Right ventricle myocardium superior (tissue), 1 donor: ENCODE measurements around the gene MPHOSPH10. TPM values are rescaled to one million over a fixed set of nuclear protein-coding genes. Genes with fewer than 3 reads are reported as not detected.
"Not testable (repeated sequence)": the region's sequence is repeated elsewhere in the genome, so short reads cannot be mapped to it uniquely, and the experiment has no call there.

ENCODE experiments used
- ATAC-seq: fragments of 200-7000 bp; cut with Tn5 transposase; one replicate; pipeline ENCODE4 v1.9.1; 2020; ENCODE audit warnings: mild to moderate bottlenecking; ENCODE audit not compliant: poor library complexity
- DNase-seq: peaks from one replicate; pipeline ENCODE4 v3.0.0-alpha.2; 2020
- intact Hi-C: fragments of 100-400 bp; cut with DNase I; formaldehyde crosslinking; loops from one replicate; pipeline ENCODE4 v1.11.2; 2022
- total RNA-seq: library from RNA; stranded (reverse); fragmentation: NEBNext Ultra II Directional; extraction: Animal tissue kit (Norgen Biotek cat#: 25700); gene quantifications from one replicate; pipeline ENCODE4 v1.2.1, GENCODE V29; 2021
- donor health status: DM: no; HTN: yes; CAD: no; lungs with severe emphysema.

MPHOSPH10 gene
- total RNA-seq, 1 donor from 2014 or later: 21.0 TPM

DNA sequence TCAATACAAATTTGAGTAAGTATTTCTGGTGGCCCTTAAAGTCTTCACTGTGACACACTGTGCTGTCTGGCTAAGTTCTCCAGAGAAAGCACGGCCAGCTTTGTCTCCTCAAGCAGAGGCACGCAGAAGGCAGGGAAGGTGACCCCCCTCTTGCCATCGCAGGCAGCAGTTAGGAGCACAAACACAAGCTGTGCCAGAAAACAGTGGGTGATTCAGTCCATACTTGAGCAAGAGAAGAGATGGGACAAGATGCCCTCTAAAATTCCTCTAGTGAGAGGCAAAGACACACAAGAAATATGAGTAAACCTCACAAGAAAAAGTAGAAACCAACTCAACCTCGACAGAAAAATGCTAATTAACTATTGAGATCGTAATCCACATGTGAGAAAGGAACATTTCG, 10.2 kb upstream of the MPHOSPH10 start:
- ATAC-seq (peak; percentile 62), DNase-seq (no peak)
- intact Hi-C loops: no loop called here

DNA sequence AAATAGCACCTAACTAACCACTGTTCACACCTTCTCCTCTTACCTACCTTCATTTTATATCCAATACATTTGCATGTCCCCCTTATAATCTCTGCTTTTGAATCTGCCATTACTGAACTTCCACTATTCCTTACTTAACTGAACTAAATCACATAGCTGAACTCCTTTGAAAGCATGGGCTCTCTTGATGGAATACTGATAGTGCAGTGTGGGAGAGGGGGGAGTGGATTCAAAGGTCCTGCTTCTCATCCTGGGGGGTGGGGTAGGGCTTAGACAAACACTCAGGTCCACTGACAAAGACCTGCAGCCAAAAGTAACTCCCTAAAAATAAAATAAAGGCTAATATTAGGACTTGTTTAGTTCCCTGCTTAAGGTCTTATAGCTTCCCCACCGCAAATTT, 9.0 kb upstream of the MPHOSPH10 start:
- intact Hi-C loops: no loop called here
- DNase-seq: no peak
- ATAC-seq: no peak

DNA sequence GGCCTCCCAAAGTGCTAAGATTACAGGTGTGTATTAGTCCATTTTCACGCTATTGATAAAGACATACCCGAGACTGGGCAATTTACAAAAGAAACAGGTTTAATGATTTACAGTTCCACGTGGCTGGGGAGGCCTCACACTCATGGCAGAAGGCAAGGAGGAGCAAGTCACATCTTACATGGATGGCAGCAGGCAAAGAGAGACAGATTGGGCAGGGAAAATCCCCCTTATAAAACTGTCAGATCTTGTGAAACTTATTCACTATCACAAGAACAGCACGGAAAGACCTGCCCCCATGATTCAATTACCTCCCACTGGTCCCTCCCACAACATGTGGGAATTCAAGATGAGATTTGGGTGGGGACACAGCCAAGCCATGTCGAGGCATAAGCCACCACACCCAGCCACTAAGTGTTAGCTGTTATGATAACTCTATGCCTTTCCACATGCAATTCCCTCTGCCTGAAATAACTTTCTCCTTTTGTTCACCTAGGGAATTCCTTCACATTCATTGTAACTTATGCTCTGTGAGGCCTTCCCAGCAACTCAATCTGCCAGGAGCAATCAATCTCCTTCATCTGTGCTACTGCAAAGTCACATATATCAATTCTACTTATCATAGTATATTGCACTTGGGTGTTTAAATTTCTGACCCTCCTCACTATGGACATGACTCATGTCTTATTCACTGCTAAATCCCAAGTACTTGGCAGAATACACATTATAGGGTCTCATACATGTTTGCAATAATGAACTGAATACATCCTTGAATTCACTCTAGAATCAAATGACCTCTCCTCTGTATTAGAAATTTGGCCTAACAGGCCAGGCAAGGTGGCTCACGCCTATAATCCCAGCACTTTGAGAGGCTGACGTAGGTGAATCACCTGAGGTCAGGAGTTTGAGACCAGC, 7.8 kb upstream of the MPHOSPH10 start:
- intact Hi-C loops: no loop called here
- DNase-seq (no peak), ATAC-seq (no peak)

DNA sequence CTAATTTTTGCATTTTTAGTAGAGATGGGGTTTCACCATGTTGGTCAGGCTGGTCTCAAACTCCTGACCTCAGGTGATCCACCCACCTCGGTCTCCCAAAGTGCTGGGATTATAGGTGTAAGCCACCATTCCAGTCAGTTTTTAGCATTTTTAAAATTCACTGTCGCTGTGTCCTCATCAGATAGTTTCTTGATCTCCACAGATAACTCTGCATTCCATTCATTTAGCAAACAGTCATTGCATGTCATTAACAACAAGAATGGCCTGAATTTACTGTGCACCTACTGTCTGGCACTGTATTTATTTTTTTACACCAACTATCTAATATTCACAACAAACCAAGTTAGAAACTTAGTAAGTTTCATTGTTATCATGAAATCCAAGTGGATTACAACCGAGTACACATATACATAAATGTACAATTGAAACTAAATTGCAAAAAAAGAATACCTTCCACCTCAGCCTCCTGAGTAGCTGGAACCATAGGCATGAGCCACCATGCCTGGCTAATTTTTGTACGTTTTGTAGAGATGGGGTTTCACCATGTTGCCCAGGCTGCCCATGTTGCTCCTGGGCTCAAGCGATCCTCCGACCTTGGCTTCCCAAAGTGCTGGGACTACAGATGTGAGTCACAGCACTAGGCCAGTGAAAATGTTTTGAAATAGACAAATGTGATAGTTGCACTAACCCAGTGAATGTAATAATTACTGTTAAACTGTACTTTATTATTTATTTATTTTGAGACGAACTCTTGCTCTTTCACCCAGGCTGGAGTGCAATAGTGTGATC, 4.7 kb upstream of the MPHOSPH10 start:
- DNase-seq (no peak), ATAC-seq (no peak)
- intact Hi-C loops: no loop called here

DNA sequence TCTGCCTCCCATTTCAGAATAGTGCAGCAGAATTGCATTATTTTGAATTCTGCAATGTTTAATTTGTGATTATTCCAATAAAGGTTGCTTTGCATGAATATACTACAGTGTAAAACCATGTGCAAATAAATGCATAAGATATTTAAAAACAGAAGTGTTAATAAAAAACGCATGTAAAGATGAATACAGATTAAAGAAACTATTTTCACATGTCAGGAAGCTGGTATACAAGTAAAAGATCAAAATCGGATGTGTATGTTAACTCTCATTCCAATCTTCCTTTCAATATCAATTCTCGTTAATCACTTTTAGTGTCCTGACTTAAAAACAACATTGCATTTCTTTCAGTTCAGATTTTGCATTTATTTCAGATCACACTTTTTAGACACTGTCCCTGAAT, 3.5 kb upstream of the MPHOSPH10 start:
- no peak for DNase-seq
- intact Hi-C loops: no loop called here
- ATAC-seq: no peak

DNA sequence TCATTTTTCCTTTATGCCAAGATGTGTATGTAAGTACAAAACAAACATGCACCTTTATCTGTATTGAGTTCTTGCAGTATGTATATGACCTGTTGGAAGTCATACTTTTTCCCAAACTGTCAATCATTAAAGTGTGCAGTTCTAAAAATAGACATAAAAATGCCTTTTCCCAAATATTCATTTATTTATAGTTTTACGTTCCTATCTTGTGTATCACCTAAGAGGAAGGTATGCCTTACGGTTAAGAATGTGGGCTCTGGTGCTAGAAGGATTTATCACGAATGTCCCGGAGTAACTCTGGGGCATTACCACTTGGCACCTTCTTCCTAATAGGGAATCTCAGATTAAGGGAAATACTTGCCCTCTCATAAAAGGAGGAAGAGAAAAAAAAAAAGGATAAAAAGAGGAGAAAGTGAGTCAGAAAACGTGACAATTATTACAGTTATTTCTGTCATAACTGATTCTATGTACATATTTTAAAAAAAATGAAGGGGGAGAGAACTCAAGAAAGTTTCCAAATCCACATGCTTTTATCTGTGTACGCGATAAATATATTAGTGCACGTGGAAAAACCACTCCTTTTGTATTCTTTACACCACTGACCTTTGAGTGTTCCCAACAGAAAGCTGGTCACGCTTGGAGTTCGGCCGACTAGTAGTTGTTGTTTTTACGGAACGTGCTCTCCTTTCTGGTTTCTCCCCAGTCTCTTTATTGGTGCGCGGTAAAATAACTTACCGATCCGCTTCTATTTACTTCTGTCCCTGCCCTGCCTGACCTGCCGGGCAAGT, 1.1 kb upstream of the MPHOSPH10 start:
- ATAC-seq: no peak
- no peak for DNase-seq
- intact Hi-C loops: no loop called here

DNA sequence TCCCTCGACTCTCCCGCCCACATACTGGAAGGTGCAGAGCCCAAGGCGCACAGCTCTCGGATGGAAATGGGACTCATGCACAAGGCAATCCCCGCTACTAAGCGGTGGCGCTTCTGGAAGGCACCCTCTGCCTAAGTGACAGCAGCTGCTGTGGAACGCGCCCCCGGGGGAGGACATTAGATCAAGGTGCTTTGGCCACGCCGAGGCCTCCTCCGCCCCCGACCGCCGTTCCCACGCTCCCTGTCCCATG, 607 bp upstream of the MPHOSPH10 start:
- intact Hi-C loops: no loop called here
- DNase-seq (no peak), ATAC-seq (peak; percentile 71)

DNA sequence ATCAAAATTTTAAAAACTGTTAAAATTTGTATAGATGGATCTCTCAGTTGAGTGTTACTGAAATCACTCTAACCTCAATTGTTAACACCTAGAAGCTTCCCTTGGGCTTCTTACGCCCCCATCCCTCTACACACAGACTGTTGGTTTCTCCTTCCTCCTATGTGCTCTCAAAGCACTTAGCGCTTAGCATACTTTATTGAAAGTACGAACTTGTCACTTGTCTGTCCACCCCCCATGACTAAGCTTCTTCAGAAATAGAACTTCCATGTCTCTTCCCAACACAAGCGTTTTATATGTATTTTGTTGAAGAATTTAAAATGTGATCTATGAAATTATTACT, 441 bp downstream of the MPHOSPH10 start:
- no peak for ATAC-seq
- intact Hi-C loops: no loop called here
- DNase-seq: no peak

DNA sequence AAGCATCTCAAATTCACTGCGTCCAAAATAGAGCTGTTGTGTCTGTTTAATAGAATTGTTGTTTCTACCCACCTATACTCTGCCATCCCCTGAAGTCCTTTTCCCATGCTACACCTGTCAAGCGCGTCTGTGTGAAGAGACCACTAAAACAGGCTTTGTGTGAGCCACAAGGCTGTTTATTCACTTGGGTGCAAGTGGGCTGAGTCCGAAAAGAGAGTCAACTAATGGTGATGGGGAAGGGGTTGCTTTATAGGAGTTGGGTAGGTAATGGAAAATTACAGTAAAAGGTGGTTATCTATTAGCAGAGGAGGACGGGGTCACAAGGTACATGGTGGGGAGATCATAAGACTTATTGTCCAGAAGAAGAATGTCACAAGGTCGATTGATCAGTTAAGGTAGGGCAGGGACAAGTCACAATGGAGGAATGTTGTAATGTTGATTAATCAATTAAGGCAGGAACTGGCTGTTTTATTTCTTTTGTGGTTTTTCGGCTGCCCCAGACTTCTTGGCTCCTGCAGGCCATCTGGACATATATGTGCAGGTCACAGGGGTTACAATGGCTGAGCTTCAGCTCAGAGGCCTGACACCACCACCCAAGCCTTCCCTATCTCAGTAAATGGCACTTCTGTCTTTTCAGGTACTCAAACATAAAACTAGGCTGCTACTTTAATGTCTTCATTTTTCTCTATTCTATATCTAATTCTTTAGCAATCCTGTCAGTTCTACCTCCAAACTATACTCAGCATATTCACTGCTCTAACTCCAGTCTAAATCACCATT, 1.1 kb downstream of the MPHOSPH10 start:
- DNase-seq, intact Hi-C loops, ATAC-seq: not testable (repeated sequence)

DNA sequence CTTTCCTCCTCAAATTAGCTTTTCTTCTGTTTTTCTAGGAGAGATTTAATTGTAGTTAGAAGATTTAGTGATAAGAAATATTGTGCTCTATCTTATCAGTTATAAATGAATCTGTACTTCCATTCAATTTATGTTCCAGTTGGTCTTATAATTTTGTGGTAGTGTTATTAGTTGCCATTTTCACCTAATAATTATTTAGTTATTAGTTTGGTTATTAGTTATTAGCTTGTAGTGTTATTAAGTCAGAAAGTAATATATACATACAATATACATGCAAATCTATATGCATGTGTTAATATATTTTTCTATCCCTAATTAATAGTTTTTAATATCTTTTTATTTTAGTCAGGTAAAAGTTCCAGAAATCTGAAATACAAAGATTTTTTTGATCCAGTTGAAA, 3.2 kb downstream of the MPHOSPH10 start:
- ATAC-seq (no peak), DNase-seq (no peak)
- intact Hi-C loops: no loop called here

DNA sequence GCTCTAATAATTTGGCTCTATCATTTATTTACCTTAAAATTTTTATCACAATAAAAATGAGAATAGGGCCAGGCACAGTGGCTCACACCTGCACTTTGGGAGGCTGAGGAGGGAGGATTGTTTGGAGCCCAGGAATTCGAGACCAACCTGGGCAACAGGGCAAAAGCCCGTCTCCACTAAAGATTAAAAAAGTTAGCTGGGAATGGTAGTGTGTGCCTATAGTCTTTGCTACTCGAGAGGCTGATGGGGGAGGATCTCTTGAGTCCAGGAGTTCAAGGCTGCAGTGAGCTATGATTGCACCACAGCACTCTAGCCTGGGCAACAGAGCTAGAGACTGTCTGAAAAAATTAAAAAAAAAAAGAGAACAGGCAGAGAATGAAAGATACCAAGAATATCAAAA, 5.7 kb downstream of the MPHOSPH10 start:
- intact Hi-C loops: no loop called here
- no peak for DNase-seq
- no peak for ATAC-seq

DNA sequence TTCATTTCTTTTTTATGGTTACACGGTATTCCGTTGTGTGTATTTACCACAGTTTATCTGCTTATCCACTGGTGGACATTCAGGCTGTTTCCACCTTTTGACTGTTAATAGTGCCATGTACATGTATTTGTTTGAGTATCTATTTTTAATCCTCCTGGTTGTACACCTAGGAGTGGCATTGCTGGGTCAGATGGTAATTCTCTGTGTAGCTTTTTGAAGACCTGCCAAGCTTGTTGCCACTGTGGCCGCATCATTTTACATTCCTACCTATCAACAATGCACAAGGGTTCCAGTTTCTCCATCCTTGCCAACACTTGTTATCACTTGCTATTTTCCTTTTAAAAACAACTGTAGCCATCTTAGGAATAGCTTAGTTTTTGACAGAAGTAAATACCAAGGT, 13.3 kb downstream of the MPHOSPH10 start:
- intact Hi-C loops: no loop called here
- no peak for DNase-seq
- ATAC-seq: peak; percentile 85

DNA sequence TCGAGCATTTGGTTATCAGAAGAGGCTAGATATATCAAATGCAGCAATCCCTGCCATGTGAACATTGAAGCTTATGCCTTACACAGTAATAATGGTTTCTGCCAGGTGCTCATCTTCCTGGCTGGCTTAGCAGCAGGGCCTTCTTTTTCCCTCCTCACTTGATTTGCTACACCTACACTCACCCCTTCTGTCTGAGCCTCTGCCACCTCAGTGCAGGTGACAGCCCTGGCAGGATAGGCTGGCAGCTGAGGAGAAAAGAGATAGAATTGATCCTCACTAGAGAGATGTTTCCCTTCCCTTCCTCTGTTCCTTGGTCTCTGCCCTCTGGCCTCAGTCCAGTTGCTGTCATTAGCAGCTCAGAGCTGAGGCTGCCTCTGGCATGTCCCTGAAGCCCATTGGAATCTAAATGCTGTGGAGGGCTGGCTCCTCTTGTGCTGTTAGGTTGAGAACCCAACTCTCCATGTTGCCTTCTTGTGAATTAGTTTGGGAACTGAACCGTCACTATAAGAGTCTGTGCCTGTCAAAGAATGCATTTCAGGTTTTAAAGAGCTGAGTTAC, 18.2 kb downstream of the MPHOSPH10 start:
- DNase-seq: no peak
- peak; percentile 71 for ATAC-seq
- intact Hi-C loops: no loop called here

DNA sequence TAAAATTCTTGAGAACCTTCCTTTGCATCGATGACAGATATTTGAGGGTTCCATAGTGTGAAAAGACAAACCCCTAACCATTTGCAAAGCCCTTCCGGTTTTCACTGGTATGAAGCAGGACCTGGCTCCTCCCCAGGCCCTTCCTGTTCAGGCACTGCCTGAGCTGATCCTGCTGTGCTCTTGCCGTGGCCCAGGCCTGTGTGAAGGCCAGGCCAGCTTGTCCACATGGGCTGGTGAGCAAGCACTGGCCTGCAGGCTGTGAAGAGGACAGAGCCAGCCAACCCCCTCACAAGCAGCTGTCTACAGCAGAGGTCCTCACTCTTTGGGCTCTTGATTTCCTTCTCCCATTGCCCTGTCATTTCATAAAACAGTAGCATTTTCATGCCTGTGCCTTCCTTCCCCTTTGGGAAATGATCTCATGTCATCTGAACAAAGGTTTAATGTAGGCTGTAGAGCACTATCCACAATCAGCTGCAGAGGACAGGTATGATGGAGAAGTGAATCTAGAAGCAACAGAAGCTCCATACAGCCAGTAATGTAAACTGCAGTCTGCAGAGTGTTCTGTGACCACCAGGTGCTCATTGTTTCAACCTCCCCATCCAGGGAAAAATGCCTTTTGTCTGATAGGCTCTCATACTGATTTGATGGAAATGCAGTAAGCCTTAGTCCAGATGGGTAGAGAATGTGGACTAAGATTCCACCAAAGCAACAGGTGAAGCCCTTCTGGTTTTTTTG, 19.8 kb downstream of the MPHOSPH10 start:
- ATAC-seq (peak; percentile 18), DNase-seq (no peak)
- intact Hi-C loops: no loop called here

DNA sequence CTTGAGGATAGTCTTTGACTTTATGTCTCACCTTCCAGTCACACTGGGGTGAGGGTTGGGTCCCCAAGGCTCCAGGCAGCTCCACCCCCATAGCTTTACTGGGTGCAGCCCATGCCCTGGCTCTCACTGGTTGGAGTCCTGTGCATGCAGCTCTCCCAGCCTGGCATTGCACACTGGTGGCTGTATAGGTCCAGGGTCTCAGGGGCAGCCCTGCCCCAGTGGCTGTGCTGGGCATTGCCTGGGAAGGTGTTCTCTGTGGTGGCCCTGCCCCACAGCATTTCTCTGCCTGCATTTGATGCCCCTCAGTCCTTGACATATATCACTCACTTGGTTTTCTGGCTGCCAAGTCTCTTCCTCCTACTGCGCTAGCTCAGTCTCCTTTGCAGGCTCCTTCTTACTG, 21.2 kb downstream of the MPHOSPH10 start:
- DNase-seq: no peak
- no peak for ATAC-seq
- intact Hi-C loops: no loop called here

DNA sequence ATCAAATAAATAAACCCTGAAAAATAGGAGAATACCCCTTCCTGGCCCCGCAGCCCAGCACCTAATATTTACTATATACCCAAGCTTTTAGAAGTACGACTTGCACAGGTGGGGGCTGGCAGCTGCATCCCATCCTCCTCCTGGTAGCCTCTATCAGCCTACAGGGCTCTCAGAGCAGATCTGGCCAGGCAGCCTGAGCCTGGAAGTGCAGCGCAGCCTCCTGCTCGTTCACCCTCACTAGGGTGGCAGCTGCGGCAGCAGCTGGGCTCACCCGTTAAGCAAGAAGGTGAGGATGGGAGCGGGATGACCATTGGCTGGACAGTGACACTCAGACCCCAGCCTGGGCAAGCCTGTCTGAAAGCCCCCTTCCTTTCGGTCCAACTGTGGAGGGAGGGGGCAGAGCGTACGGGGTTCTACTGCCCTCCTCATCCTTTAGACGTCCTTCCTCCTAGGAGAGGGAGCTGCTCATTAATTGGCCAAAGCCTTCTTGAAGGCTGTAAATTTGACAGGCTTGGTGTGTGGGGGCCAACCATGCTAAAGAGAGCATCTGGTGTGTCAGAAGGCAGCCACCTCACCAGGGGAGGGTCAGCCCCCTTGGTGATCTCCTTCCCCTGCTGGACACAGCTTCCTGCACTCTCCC, 23.3 kb downstream of the MPHOSPH10 start:
- DNase-seq (no peak), ATAC-seq (no peak)
- intact Hi-C loops: no loop called here

DNA sequence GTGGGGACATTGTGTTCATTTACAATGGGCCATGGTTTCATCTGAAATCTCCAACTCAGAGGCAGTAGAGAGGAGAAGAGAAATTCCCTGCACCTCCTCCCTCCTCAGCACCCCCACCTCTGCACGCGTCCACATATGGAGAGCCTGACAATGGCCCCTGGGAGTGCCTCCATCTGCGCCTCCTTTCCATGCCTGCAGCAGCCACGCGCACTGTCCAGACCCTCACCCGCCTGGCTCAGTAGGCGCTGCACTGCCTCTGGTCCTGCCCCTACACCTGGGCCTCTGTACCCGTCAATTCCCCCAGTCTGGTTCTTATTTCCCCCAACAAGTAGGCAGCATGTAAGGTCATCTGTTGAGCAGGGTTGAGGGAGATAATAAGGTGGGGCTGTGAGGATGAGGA, 23.8 kb downstream of the MPHOSPH10 start:
- intact Hi-C loops: no loop called here
- DNase-seq (no peak), ATAC-seq (no peak)

DNA sequence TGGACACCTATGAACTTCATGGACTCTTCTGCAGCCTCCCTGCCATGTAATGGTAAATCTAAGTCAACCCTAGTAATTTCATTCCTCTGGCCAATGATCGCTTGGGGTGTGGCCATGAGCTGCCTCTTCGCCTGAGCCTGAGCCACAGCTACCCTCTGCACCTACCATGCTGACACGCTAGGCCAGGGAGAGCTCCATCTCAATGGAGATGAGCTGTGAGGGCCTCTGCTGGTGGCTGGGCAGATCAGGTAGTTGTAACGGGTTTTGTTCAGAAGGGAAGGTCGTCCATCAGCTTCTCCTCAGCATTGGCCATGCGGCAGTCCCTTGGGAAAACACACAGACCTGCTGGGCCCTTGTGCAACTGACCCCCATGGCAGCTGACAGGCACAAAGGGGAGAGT, 24.4 kb downstream of the MPHOSPH10 start:
- ATAC-seq (no peak), DNase-seq (no peak)
- intact Hi-C loops: no loop called here
